GM21825 (cell line): ENCODE measurements around the gene TMEM138.

Source experiments
- ATAC-seq: cut with Tn5 transposase; IDR thresholded peaks from one replicate; pipeline ENCODE4 v1.9.1; 2021; ENCODE audit warnings: mild to moderate bottlenecking, moderate library complexity; ENCODE audit not compliant: unreplicated experiment

Gene TMEM138

DNA sequence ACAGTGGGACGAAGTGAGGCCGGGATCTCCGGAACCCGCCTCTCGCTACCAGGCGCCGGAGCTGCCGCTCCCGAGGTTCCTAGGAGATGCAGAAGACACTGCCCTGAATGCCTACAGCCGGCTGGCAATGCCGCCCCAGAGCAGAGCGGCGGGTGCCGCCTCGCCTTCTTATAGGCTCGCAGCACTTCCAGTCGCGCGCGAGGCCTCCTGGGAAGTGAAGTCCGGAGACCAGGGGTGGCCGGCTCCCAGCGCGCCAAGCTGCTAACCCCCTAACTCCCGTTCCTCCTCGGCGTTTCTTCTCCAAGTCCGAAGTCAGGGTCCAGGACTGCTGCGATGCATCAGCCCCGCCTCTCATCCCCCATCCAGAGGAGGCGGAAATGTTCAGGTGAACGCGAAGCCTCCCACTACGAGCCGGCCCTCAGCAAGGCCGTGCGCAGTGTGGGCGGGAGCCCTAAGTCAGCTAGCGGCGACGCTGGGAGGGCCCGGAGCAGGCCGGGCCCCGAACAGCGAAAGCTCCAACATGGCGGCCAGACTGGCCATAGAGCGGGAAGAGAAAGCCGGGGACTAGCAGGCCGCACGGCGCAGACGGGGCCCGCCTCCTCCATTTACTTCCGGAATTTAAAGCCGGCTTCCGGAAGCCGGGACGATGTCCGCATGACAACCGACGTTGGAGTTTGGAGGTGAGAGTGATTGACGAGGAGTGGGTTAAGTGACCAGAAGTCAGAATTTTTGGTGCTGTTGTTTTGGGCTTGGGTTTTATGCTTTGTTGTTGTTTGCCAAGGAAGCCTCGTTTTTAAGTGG, at the start of gene TMEM138, which contains the start of gene CYB561A3:
Gene TMEM138 (plus strand): TSS at position 634 of the 801 bp plus-strand sequence. CDS start 2,017 bp downstream, outside the sequence.
Gene CYB561A3 (minus strand): TSS at position 142 of the 801 bp plus-strand sequence. CDS start 5,169 bp downstream, outside the sequence.
- ATAC-seq: peak; percentile 70

DNA sequence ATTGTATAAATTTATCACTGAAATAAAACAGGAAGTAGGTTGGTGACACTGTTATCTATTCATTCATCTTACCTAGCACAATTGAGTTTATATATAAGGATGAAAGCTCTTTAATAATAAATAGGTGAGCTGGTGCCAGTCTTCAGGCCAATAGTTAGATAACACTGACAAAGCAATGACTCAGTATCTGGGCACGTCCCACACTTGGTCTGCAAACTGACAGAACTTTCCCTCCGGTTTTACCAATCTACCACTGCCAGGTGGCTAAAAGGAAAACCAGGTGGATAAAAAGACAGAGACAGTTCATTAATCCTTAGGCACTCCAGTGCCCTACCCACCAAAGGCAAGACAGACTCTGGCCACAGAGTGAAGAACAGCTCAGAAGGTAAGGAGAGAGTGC, 46.9 kb upstream of the TMEM138 start:
- no peak for ATAC-seq

DNA sequence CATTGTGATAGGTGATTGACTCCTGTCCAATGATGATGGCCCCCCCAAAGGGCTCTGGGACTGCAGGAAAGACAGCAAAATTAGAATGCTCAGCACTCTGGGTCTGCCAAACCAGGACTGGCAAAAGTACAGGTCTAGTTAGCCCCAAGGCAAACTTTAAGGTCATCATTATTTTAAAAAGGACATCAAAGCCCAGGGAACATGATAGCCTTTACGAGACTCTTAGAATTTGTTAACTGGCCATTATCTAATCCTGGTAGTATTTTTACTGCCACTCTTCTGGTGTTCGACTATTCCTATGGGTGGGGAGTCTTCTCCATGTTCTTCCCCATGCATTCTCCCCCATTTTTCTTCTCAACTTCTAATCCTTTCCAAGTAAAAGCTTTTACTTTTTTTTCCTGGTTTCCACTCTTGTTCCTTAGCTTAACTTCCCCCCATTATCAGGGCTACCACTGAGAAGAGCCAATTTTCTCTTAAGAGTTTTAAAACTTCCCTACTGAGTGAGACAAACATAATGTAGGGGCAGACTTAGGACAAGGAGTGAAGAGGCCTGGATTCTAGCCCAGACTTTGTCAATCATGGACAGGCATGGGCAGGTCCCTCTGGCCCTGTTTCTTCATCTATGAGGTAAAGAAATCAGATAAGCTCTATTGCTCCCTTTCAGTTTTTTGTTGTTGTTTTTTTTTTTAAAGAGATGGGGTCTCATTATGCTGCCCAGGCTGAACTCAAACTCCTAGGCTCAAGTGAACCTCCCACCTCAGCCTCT, 36.3 kb upstream of the TMEM138 start:
- ATAC-seq: no peak

DNA sequence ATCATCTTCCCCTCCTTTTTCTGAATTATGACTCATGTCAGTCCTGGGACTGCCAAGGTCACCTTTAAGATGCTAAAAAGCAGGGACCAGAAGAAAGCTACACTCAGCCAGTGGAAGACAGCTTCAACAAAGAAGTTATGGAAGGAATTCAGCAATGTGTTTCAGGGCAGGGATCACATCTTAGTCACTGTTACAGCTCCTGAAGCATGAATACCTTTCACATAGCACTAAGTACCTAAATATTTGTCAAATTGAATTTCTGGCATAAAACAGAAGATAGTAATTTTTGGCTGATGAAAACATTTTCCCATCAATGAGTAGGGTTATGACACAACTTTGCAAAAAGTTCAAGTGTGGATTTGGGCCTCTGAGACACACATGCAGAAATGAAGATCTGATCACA, 34.5 kb upstream of the TMEM138 start:
- no peak for ATAC-seq

DNA sequence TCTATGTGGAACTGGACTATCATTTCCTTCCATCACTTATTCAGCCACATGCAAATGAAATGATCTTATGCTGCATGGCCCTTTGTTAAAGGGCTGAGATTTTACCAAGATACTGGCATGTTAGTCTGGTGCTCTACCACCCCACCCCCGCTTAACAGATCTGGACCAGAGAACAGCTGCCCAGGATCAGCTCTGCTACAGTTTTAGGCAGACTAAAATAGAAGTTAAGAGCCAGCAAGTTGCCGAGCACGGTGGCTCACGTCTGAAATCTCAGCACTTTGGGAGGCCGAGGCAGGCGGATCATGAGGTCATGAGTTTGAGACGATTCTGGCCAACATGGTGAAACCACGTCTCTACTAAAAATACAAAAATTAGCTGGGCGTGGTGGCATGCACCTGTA, 33.8 kb upstream of the TMEM138 start:
- no peak for ATAC-seq

DNA sequence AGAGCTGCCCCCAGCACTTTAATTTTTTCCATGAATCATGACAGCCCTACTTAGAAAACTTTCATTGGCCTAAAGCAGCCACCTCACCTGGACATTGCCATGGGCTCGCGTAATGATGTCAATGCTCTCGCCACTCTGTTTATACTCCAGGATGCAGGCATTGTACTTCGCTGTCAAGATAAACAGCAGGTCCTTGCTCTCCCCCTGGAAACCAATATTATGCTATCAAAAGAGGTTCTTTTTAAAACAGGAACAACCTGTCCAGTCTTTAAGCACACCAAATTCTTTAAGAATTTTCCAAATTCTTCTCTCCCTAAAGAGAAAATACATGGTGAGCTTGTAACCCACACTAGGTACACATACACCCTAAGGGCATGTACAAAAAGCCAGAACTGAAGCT, 32.3 kb upstream of the TMEM138 start:
- ATAC-seq: no peak

DNA sequence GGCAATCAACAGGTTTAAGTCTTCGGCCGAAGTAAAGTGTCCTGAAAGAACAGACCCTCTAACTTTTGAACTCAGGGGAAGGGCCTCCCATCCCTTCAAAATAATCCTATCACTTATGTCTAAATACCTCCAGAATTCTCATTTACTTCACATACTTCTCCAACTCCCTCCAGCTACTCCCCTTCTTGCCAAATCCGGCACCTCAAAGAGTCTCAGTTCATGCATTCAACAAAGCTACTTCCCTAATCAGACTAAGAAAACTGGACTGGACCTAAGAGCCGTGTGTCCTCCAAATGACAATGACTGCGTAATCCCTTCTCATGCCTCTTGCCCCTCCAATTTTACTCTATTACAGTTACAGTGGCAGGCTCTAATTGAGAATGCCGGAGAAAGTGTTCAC, 30.5 kb upstream of the TMEM138 start:
- ATAC-seq: no peak

DNA sequence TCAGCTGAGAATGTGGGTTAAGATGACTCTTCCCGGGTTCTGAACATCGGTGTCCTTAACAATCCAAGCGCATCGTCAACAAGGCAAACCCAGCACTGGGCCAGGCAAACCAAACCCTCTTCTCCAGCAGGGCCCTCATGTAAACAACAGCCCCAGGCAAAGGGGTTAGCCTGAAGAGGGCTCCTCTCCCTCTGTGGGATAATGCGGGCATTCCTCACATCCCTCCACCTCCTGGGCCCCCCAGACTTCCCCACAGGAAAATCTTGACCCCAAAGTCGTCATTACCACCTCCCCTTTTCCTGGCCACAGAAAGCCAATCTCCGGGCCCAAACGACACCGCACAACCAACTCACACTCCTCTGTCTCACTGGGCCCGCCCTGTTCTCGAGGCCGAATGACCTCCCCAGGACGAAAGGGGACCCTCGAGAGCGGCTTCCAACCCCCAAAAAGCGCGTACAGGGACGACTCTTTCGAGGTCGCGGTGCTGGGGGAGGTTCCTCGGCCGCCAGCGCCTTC, 29.8 kb upstream of the TMEM138 start:
- no peak for ATAC-seq

DNA sequence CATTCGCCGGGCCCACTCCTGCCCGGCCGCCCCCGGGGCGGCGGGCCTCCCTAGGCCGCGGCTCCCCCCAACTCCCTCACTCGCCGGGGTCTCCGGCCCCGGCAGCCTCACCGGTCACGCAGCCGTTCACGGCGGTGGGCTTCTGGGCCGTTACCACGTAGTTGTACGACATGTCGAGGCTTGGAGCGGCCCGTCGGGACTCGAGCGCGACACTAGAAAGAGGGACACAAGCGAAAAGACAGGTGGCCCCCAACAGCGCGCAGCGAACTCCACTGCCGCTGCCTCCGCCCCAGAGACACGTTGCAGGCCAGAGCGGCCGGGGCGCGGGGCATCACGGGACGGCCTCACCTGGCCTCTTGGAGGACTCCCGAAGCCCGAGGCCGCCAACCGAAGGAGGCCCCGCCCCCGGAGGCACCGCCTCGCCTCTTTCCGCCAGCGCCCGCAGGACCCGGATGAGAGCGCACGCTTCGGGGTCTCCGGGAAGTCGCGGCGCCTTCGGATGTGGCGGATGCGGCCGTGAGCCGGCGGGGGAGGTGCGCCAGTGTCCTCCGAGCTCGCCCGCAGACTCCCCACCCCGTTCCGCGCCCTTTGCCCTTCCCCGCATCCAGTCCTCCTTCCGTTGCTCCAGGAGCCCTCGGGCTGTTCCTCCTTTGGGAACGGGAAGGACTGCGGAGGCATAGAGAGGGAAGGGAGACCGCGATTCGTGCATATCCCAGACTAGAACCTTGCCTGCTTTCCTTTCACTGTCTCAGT, 29.2 kb upstream of the TMEM138 start, which contains the start of the genes DDB1 and TKFC:
Gene DDB1 (minus strand): TSS at position 309 of the 753 bp plus-strand sequence. CDS start 137 bp downstream, at position 172.
Gene TKFC (plus strand): TSS at position 432 of the 753 bp plus-strand sequence. CDS start 1,501 bp downstream, outside the sequence.
- peak; percentile 83 for ATAC-seq

DNA sequence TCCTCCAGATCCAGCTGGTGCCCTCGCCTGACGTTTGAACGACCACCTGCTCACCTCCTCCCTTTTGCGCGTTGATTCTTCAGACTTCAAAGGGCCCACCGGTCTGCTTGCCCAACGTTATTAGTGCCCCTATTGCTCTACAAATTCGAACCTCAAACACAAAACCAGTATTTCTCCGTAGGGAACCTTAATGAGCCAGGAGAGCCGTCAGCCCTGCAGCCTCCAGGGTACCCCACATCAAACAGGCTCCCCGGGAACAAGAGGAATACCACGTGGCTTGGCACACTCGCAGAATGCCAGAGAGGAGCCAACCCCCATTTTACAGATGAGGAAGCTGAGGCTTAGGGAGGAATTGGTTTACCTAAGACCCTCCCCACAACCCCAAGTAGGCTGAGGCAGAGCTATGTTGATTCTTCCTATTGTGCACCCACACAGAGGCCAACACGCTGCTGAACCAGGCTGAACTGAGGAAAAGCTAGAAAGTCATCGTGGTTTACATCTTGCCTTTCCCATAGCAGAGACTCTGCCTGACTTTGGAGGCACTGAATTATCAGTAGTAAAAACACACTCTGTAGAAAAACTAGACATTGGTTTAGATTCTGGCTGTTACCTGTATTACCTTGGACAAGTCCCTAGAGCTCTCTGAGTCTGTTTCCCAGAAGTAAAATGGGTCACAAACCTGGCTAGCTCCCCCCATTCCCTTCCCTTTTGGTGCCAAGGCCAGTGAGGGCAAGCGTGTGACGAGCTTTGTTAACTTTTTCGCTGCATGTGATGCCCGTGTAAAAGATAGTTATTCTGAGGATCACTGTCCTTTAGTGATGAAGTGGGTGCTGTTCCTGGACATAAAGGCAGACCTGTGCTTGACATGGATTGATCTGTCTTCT, 28.4 kb upstream of the TMEM138 start:
- ATAC-seq: peak; percentile 2

DNA sequence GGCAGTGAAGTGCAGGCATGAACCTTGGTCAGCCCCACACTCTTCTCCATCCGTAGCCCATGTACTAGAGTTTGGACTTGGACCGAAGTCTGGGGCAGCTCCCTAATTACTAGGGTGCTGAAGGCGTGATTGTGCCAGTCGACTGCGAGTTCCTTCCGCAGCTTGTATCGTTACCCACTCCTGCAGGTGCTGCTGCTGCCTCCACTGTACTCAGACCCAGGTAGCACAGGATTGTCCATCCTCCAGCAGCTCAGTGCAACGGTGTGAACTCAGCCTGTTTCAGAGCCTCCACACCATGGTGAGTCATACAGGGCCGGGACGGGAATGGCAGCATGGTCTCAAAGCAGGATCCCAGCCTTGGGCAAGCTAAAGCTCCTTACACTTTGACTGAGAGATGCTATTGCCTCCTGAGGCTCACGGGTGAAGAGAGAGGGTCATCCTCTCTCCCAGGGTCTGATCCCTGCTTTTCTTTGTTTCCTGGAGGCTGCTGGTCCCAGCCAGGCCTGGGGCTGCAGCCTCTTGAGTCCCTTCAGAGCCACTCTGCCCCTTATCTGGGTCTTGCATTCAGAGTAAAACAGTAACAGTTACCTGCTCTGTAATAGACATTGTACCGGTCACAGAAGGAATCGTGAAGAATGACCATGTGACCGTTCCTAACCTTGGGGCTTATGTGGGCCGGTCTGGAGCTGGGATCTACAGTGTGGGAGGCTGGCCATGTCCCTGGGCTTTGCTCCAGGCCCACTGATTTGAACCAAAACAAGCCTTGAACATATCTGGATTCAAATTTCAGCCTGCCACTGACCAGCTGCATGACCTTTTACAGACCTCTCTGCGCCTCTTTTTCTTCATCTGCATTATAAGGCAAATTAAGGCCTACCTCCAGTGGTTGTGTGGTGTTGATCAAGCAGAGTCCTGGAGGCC, 27.5 kb upstream of the TMEM138 start:
- no peak for ATAC-seq

DNA sequence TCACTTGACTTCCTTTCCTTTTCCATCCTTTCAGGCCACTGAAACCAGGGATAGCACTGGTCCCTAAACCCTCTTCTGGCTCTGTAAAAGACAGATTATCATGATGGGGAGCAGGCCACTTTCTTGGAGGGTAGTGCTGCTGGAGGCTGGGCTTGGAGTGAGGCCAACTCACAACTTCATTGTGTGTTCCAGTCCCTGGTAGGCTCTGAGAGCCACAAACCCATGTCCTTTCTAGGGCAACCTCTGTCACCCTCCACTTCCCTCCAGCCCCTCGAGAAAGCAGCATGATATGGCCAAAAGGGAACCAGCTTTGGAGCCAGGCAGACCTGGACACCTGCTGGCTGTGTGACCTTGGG, 26.8 kb upstream of the TMEM138 start:
- ATAC-seq: no peak

DNA sequence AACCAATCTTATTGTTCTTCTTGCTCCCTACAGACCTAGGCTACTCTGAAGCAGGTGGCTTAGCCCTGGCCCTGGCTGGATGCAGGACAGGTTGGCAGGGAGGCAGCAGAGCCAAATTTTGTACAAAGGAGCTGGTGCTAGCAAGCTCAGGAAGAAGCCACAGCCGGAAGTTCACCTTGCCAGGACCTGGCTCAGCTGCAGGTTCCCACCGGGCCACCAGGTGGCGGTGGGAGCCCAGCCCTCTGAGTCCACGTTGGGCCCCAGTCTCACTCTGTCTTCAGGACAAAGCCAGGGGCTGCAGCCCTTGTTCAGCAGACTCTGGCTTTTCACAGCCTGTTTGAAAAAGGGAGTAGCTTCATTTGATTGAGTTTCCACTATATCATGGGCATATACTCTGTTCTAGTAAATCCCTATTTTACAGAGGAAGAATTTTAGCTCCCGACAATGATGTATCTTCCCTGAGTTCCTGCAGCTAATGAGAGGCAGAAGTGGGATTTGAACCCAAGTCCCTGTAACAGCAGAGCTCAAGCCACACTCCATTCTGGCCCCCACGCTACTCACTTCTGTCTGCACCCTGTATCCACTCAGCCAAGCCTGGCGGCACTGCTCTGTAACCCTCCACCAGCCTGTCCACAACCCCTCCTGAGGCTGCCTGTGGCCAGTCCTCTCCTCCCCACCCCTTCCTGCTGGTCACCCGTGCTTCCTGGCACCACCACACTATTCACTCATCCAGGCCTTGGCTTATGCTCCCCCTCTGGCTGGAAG, 25.8 kb upstream of the TMEM138 start:
- ATAC-seq: peak; percentile 63

DNA sequence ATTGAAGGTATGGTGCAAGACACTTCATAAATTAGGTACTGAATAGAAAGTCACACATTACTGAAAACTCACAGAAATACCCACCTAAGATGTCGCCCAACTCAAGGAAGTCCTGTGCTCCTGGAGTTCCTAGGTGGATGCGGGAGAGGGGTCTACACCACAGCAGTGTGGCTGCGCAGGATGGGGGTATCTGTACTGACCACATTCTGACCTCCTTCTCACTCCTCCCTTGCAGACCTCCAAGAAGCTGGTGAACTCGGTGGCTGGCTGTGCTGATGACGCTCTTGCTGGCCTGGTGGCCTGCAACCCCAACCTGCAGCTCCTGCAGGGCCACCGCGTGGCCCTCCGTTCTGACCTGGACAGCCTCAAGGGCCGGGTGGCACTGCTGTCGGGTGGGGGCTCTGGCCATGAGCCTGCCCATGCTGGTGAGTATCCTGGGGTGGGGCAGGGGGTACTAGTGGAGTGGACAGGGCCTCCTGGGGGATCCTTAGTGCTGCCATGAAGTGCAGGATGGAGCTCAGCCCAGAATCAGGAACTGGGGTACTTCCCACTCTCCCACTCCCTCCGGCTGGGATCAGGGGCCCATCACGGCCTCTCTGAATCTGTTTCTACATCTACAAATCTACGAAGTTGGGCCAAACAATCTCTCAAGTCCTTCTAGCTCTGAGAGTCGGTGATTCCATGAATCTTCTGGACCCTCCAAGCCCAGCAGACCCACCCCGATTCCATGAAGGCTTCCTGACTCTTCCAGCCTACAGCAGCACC, 24.3 kb upstream of the TMEM138 start:
- no peak for ATAC-seq

DNA sequence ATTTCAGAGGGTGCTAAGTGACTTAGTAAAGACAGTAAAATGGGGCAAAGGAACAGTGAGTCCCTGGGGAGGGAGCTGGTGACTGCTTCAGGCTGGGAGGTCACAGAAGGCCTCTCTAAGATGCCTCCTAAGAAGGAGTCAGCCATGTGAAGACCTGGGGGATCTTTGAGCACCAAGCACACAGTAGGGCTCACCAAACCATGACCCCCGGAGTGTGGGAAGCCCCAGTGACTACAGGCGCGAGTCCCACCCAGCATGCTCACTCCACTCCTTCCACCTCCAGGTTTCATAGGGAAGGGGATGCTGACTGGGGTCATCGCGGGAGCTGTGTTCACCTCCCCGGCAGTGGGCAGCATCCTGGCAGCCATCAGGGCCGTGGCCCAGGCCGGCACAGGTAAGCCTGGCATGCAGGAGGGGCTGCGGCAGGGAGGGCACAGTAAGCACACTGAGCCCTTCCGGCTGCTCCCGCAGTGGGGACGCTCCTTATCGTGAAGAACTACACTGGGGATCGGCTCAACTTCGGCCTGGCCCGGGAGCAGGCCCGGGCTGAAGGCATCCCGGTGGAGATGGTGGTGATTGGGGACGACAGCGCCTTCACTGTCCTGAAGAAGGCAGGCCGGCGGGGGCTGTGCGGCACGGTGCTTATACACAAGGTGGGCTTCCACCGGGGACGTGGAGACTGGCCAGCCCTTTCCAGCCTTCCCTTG, 23.2 kb upstream of the TMEM138 start:
- no peak for ATAC-seq

DNA sequence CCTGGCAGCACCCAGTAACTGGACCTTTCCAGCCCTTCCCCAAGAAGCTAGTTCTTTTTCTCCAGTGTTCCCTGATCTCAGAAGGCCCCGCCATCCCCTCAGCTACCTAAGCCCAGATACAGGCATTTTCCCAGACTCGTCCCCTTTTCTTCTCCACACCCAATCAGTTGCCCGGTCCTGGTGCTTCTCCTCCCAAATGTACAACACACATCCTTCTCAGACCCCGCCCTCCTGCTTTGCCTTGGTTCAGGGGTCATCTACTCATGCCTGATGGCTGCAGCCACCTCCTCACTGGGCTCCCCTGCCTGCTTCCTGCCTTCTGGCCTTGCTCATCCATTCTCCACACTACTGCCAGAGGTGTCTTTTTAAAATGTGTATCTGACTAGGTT, 22.7 kb upstream of the TMEM138 start:
- no peak for ATAC-seq

DNA sequence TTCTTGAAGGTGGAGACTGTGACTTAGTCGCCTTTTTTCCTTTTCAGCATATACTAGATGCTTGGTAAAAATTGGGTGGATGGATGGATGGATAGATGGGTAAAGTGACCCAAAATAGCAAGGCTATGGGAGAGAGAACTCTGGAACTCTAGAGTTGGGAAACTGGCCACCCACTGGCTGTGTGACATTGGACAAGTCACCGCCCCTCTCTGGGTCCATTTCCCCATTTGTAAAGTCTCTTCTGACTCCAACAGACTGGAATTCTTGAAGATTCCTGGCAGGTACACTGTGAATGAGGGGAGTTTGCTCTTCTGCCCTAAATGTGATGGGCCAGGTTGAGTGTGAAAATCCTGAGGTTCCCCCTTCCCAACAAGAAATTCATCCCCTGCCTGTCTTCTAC, 21.2 kb upstream of the TMEM138 start:
- ATAC-seq: no peak
